IMR-90 (cell line): ENCODE data around the gene FCGR3B.
"Not testable (repeated sequence)": the region's sequence is repeated elsewhere in the genome, so short reads cannot be mapped to it uniquely, and the experiment has no call there.

Source experiments
- CTCF ChIP-seq: conservative IDR thresholded peaks from 2 replicates; pipeline ENCODE4 v1.5.1; 2012; ENCODE audit warnings: mild to moderate bottlenecking, low read depth, low read length, improper control_type of control experiment
- ELK1 ChIP-seq: fragments of 150-350 bp; IDR thresholded peaks from 2 replicates; pipeline ENCODE4 v1.6.1; 2016; ENCODE audit warnings: low read depth, mild to moderate bottlenecking, low read length, moderate library complexity, borderline replicate concordance
- MXI1 ChIP-seq: IDR thresholded peaks from 2 replicates; pipeline ENCODE4 v1.6.1; 2012; ENCODE audit warnings: low read depth, mild to moderate bottlenecking, low read length, moderate library complexity, borderline replicate concordance
- NFE2L2 ChIP-seq: fragments of 150-350 bp; IDR thresholded peaks from 2 replicates; pipeline ENCODE4 v1.6.1; 2016; ENCODE audit warnings: low read depth, mild to moderate bottlenecking, low read length
- POLR2A ChIP-seq: IDR thresholded peaks from 2 replicates; pipeline ENCODE4 v1.6.1; 2012; ENCODE audit warnings: mild to moderate bottlenecking, low read depth, low read length
- RAD21 ChIP-seq: IDR thresholded peaks from 2 replicates; pipeline ENCODE4 v1.6.1; 2012; ENCODE audit warnings: low read length, improper control_type of control experiment
- RFX5 ChIP-seq: IDR thresholded peaks from 2 replicates; pipeline ENCODE4 v1.8.0; 2012; ENCODE audit warnings: low read depth, mild to moderate bottlenecking, low read length, moderate library complexity
- SMC3 ChIP-seq: fragments of 150-350 bp; IDR thresholded peaks from 2 replicates; pipeline ENCODE4 v1.6.1; 2016; ENCODE audit warnings: low read depth, mild to moderate bottlenecking, antibody characterized with exemption, low read length, moderate library complexity

- TF ChIP-seq CTCF, ELK1, RFX5, SMC3, POLR2A, RAD21, NFE2L2, MXI1: not testable (repeated sequence)
Measured at GRCh38 chr1:161663569-161663968, 32.6 kb upstream of the FCGR3B start.
